Ishikawa (cell line): ENCODE measurements around the gene EFNA2.

Experiments
- CEBPB ChIP-seq: IDR thresholded peaks from 2 replicates; pipeline ENCODE4 v1.6.1; 2012
- CREB1 ChIP-seq: IDR thresholded peaks from 2 replicates; pipeline ENCODE4 v1.6.1; 2012; ENCODE audit warnings: low read depth
- EP300 ChIP-seq: IDR thresholded peaks from 2 replicates; pipeline ENCODE4 v1.6.1; 2012; ENCODE audit warnings: borderline replicate concordance
- MAX ChIP-seq: IDR thresholded peaks from 2 replicates; pipeline ENCODE4 v1.6.1; 2012
- NFIC ChIP-seq: IDR thresholded peaks from 2 replicates; pipeline ENCODE4 v1.6.1; 2012
- RAD21 ChIP-seq: IDR thresholded peaks from 2 replicates; pipeline ENCODE4 v1.6.1; 2012; ENCODE audit warnings: low read depth
- REST ChIP-seq: IDR thresholded peaks from 2 replicates; pipeline ENCODE4 v1.6.1; 2012; ENCODE audit warnings: low read depth, mild to moderate bottlenecking
- TAF1 ChIP-seq: IDR thresholded peaks from 2 replicates; pipeline ENCODE4 v1.6.1; 2012; ENCODE audit warnings: low read depth, mild to moderate bottlenecking
- YY1 ChIP-seq: IDR thresholded peaks from 2 replicates; pipeline ENCODE4 v1.6.1; 2012; ENCODE audit warnings: low read depth

GRCh38 chr19:1349211-1349610 is 63.5 kb downstream of the EFNA2 start:
- TF ChIP-seq RAD21 (no peak), TAF1 (no peak), CREB1 (no peak), YY1 (no peak), MAX (no peak), EP300 (no peak), NFIC (no peak), REST (no peak), CEBPB (no peak)
